A549 treated with AZD2906 at 1 μM for 4 hours (cell line): Measurements from ENCODE around the gene ZNF524. TPM values are rescaled to one million over a fixed set of nuclear protein-coding genes. Genes with fewer than 3 reads are reported as not detected.

Source experiments
- total RNA-seq: library from RNA; stranded (reverse); fragments of 200-300 nt; extraction: Qiagen RNA extraction; gene quantifications from 5 replicates; pipeline ENCODE4 v1.2.3, GENCODE V29; 2022

ZNF524 gene
- total RNA-seq = 13.9 to 20.0 TPM (median 17.7 TPM) in 5 replicates

GRCh38 chr19:55599842-55600661 is at the start of gene ZNF524:
Gene ZNF524, plus strand, starts transcription at chr19:55600288. Its CDS starts 1,825 bp downstream, at chr19:55602113.

DNA sequence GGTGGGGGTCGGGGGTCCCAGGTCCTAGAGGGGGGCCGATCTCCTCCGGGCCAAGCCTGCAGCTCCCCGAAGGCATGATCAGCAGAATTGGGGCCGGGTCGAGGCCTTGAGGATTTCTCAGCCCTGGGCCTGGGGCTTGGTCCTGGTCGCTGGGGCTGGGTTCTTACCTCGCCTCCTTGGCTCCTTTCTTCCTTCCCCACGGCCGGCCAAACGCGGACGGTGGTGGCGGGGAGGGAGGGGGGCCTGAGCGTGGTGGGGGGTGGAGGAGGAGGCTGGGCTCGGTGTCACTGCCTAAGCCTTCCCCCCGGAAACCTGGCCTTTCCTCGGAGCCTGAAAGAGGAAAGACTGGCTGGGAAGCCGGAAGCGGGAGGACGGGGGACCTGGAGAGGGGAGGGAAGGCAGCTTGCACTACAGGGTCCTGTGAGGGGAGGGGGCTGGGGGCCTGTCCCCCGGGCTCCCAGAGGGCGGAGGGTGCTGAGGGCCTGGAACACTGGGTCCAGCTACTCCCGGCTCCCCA is 19.4 kb upstream of the ZNF524 start, which contains the start of gene ZNF579:
Gene ZNF579, minus strand, starts transcription at position 221 of the 517 bp plus-strand sequence. CDS start 1,209 bp downstream, outside the sequence.

DNA sequence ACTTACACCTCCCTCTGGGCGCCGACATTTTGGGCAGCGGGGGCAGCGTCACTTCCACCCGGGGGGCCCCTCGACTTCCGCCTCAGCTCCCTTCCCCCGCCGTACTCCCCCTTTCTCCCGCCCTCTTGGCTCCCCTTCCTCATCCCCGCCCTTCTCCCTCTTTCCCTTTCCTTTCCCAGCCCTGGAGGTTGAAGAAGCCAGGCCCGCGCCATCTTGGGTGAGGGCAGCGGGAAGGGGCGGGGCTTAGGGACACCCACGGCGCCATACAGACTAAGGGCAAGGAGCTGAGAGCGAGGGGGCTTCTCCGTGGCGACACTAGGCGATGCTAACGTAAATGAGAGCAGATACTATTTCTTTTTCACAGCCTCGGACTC is 633 bp upstream of the ZNF524 start, which contains the start of gene FIZ1:
Gene FIZ1, minus strand, starts transcription at position 50 of the 374 bp plus-strand sequence. CDS start 1,652 bp downstream, outside the sequence.

GRCh38 chr19:55605637-55606470 is 5.8 kb downstream of the ZNF524 start, which contains the start of gene ZNF865:
Gene ZNF865, plus strand, starts transcription at chr19:55605647. Its CDS starts 7,972 bp downstream, at chr19:55613619.

DNA sequence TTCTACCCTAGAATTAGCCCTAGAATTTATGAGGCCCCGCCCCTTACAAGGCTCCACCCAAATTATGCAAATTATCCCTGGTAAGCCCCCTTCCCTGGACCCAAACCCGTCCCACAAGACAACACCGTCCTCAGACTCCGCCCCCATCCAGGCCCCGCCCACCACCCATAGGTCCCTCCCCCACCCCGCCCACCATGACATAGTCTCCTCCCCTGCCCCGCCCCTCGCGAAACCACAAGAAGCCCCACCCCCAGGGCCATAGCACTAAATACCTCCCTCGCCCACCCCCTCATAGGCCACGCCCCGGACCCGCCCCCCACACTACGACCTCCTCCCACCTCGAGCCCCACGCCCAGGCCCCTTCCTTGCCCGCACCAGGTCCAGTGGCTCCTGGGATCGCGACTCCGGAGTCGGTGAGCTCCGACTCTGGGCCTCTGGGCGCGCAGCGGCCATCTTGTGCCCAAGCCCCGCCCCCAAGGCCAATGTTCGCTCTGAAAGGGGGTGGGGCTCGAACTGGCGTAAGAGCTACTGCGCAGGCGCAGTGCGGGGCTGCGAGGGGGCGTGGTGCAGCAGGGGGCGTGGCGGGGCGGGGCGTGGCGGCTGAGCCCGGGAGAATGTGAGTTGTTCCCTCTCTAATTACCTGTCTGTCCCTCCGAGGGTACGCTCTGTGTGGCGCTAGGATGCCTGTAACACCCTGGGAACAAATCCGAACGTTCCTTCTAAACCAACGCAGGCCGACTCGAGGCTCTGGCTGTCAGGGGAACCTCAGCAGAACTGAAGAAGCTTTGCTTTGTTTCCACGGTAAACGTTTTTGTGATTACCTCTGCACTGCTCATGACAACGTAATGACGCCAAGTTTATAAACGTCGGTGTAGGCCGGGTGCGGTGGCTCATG is 24.3 kb downstream of the ZNF524 start, which contains the start of gene ZNF784:
Gene ZNF784, minus strand, starts transcription at position 458 of the 895 bp plus-strand sequence. Its CDS starts 5 bp downstream, at position 453.

DNA sequence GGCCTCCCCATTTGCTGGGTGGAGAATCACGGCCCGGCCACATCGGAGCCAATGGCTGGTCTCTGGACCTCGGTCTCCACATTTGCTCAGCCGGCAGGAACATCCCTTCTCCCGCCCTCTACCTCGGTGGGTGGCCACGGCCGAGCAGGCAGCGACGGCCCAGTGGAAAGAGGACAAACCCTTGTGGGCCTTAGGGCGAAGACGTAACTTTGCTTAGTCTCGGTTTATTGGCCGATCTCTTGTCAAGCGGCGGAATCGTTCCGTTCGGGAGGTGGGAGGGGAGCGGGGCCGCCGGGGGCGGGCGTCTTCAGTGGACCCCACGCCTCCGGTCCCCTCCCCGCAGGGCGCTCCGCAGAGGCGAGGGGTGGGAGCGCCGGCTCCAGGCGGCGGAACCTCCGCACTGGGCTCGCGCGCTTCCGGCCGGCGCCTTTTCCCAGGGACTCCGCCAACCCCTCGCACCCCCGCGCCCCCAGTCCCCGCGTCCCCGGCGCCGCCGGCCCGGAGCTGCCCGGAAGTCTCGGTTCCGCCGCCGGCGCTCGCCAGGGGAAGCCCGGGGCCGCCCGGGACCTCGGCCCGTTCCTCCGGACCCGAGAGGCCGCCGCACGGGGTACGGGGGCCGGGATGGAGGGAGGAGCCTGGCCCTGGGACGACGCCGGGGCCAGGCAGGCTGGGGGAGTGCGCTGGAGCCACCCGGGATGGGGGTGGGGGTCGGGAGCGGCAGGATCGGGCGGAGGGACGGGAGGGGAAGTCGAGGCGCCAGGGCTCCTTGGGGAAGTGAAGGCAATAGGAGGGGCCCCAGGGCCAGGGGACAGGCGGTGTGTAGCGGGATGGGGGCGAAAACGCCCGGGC is 40.7 kb downstream of the ZNF524 start, which contains the start of gene ZNF580:
Gene ZNF580, plus strand, starts transcription at position 426 of the 849 bp plus-strand sequence. CDS start 1,507 bp downstream, outside the sequence.

DNA sequence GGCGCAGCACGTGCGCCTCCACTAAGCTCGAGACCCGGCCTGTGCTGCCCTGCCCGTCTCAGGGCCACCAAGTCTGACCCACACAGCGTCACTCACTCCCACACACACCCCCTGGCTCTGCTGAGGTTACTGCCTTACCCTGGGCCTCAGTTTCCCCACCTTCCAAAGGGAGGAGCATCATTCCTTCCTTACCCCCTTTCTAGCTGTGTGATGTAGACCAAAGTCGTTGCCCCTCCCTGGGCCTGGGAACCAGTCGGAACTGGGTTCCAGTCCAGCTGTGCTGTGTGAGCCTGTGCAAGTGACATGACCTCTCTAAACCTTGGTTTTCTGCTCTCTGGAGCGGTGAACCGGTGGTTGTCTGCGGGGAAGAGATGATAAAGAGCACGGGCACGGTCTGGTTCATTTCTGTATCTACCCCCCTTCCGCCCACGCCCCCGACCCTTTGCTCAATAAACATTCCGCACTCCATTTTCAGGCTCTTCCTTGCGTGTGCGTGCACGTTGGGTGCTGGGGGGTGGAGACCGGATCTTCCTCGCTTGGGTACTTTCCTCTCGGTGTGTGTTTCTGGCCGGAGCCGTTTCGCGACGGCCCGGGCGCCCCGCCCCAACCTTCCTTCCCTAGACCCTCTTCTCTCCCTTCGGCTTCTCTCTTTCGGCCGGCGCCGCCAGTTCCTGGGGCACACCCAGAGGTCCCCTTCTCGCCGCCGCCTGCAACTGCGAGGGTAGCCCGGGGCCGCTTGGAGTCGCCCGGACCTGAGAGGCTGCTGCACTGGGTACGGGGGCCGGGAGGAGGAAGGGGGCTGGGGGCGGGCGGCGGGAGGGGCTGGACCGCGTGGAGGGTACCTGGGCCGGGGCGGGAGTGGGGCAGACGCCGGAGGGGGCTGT is 43.2 kb downstream of the ZNF524 start, which contains the start of gene ZNF581:
Gene ZNF581, plus strand, starts transcription at position 647 of the 884 bp plus-strand sequence. CDS start 923 bp downstream, outside the sequence.

GRCh38 chr19:55647732-55648584 is 47.9 kb downstream of the ZNF524 start, which contains the start of gene CCDC106:
Gene CCDC106, plus strand, starts transcription at chr19:55648212. Its CDS starts 835 bp downstream, at chr19:55649047.

Other genes starting within 250 kb of the ZNF524 start
- gene COX6B2, start 245.6 kb upstream of the ZNF524 start, total RNA-seq = 0.61 to 1.1 TPM (median 0.83 TPM) in 5 replicates
- gene GARIN5B, start 237.0 kb upstream of the ZNF524 start, total RNA-seq = 0.03 to 0.14 TPM (median 0.12 TPM) in 5 replicates
- 9.6 to 11.2 TPM (median 10.5 TPM) in 5 replicates for gene IL11, start 229.8 kb upstream of the ZNF524 start, total RNA-seq
- gene TMEM190, start 223.5 kb upstream of the ZNF524 start, total RNA-seq = 0.93 to 2.2 TPM (median 1.3 TPM) in 5 replicates
- gene TMEM238, start 216.0 kb upstream of the ZNF524 start, total RNA-seq = 2.0 to 9.6 TPM (median 7.8 TPM) in 5 replicates
- gene RPL28, start 214.4 kb upstream of the ZNF524 start, total RNA-seq = 2,614 to 2,914 TPM (median 2,802 TPM) in 5 replicates
- gene UBE2S, start 192.5 kb upstream of the ZNF524 start, total RNA-seq = 270 to 454 TPM (median 404 TPM) in 5 replicates
- gene SHISA7, start 157.0 kb upstream of the ZNF524 start, total RNA-seq = 0.01 TPM in 1 of 5 replicates, not detected in the others
- 55.5 to 66.5 TPM (median 58.3 TPM) in 5 replicates for gene ISOC2, start 138.6 kb upstream of the ZNF524 start, total RNA-seq
- gene C19orf85, start 135.5 kb upstream of the ZNF524 start, total RNA-seq = not detected in 5 replicates
- gene ZNF628, start 123.7 kb upstream of the ZNF524 start, total RNA-seq = 5.1 to 10.1 TPM (median 7.8 TPM) in 5 replicates
- gene NAT14, start 115.1 kb upstream of the ZNF524 start, total RNA-seq = 36.7 to 57.2 TPM (median 56.0 TPM) in 5 replicates
- gene SSC5D, start 111.9 kb upstream of the ZNF524 start, total RNA-seq = 0.40 to 0.99 TPM (median 0.66 TPM) in 5 replicates
- gene SBK2, start 63.2 kb upstream of the ZNF524 start, total RNA-seq = 1.5 to 2.4 TPM (median 1.9 TPM) in 5 replicates
- 1.9 to 2.2 TPM (median 2.1 TPM) in 5 replicates for gene SBK3, start 54.7 kb upstream of the ZNF524 start, total RNA-seq
- 20.8 to 35.0 TPM (median 33.5 TPM) in 5 replicates for gene ZNF579, start 19.4 kb upstream of the ZNF524 start, total RNA-seq
- 20.8 to 26.0 TPM (median 24.6 TPM) in 5 replicates for gene FIZ1, start 771 bp upstream of the ZNF524 start, total RNA-seq
- gene ZNF865, start 5.4 kb downstream of the ZNF524 start, total RNA-seq = 7.1 to 12.5 TPM (median 12.2 TPM) in 5 replicates
- gene ZNF784, start 24.3 kb downstream of the ZNF524 start, total RNA-seq = 4.4 to 6.8 TPM (median 6.4 TPM) in 5 replicates
- gene ZNF580, start 40.7 kb downstream of the ZNF524 start, total RNA-seq = 26.5 to 56.4 TPM (median 52.5 TPM) in 5 replicates
- 40.1 to 50.7 TPM (median 47.5 TPM) in 5 replicates for gene ZNF581, start 43.4 kb downstream of the ZNF524 start, total RNA-seq
- 15.2 to 19.4 TPM (median 16.9 TPM) in 5 replicates for gene CCDC106, start 47.9 kb downstream of the ZNF524 start, total RNA-seq
- gene U2AF2, start 54.7 kb downstream of the ZNF524 start, total RNA-seq = 269 to 309 TPM (median 285 TPM) in 5 replicates
- gene EPN1, start 74.9 kb downstream of the ZNF524 start, total RNA-seq = 135 to 218 TPM (median 203 TPM) in 5 replicates
- not detected in 5 replicates for gene NLRP9, start 138.1 kb downstream of the ZNF524 start, total RNA-seq
- 0.48 to 1.1 TPM (median 0.80 TPM) in 5 replicates for gene RFPL4A, start 158.8 kb downstream of the ZNF524 start, total RNA-seq
- 0.10 to 0.29 TPM (median 0.14 TPM) in 4 of 5 replicates, not detected in the other for gene RFPL4AL1, start 168.8 kb downstream of the ZNF524 start, total RNA-seq
- 0.01 to 0.03 TPM (median 0.03 TPM) in 4 of 5 replicates, not detected in the other for gene NLRP11, start 231.7 kb downstream of the ZNF524 start, total RNA-seq
- gene NLRP4, start 236.3 kb downstream of the ZNF524 start, total RNA-seq = 0.02 TPM in 1 of 5 replicates, not detected in the others